ENCODE measurements around the gene CMTM7.
A peak's percentile ranks its signal among the peaks of the same experiment; 100 is the strongest.
"Not testable (repeated sequence)": the region's sequence is repeated elsewhere in the genome, so short reads cannot be mapped to it uniquely, and the experiment has no call there.

The CMTM7 gene

GRCh38 chr3:32459450-32459849 lies 67.8 kb downstream of the CMTM7 start:
- DNase-seq (ENCODE audit: low read depth in 2 of 2), result no peak

DNA sequence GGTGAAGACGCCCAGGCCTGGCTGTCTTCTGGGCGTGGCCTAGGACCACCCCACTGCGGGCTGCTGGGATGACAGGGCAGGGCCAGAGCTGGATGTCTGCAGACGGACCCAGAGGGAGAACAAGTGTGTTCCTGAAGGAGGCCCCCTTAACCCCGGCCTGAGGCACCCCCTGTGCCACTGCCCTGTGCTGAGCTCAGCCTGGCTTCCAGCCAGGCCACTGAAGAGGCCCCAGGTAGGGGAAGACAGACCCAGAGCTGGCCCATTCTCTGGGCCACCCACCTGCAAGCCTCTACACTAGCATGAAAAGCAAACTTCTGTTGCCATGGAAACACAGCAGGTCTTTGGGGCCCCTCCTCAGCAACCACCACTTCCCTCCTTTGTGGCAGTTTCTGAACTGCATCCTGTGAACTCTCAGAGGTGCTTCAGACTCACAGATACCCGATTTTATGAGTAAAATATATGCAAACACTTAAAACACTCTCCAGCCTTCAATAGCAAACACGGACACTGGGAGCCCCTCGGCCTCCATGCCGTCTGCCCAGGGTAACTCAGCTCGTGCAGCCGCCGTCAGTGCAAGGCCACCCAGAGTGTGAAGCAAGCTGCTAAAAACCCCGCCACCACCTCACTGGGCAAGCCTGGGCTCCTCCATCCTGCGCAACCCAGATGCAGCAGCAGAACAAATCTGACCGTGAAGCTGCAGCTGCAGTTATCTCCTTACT lies 68.5 kb downstream of the CMTM7 start:
- peak in 1 of 2 donors; percentile 28 for DNase-seq (ENCODE audit: low read depth in 2 of 2)

DNA sequence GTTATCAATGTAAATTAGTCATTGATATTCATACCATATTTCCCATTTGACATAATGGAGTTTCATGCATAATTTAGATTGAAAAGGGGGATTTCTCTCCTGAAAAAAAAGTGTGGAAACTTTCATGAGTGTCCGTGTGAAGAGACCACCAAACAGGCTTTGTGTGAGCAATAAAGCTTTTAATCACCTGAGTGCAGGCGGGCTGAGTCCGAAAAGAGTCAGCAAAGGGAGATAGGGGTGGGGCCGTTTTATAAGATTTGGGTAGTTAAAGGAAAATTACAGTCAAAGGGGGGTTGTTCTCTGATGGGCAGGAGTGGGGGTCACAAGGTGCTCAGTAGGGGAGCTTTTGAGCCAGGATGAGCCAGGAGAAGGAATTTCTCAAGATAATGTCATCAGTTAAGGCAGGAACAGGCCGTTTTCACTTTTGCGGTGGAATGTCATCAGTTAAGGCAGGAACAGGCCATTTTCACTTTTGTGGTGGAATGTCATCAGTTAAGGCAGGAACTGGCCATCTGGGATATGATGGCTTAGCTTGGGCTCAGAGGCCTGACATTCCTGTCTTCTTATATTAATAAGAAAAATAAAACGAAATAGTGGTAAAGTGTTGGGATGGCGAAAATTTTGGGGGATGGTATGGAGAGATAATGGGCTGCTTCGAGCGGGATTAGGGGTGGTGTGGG lies 69.3 kb downstream of the CMTM7 start:
- not testable (repeated sequence) for DNase-seq (ENCODE audit: low read depth in 2 of 2)

GRCh38 chr3:32462191-32462986 lies 70.7 kb downstream of the CMTM7 start:
- not testable (repeated sequence) for DNase-seq (ENCODE audit: low read depth in 2 of 2)

- not testable (repeated sequence) for DNase-seq (ENCODE audit: low read depth in 2 of 2)
These were observed 71.8 kb downstream of the CMTM7 start for GRCh38 chr3:32463415-32463814.

- not testable (repeated sequence) for DNase-seq (ENCODE audit: low read depth in 2 of 2)
These were observed 73.1 kb downstream of the CMTM7 start for GRCh38 chr3:32464726-32465125.

GRCh38 chr3:32466808-32467207 lies 75.2 kb downstream of the CMTM7 start:
- DNase-seq (ENCODE audit: low read depth in 2 of 2), result not testable (repeated sequence)

DNA sequence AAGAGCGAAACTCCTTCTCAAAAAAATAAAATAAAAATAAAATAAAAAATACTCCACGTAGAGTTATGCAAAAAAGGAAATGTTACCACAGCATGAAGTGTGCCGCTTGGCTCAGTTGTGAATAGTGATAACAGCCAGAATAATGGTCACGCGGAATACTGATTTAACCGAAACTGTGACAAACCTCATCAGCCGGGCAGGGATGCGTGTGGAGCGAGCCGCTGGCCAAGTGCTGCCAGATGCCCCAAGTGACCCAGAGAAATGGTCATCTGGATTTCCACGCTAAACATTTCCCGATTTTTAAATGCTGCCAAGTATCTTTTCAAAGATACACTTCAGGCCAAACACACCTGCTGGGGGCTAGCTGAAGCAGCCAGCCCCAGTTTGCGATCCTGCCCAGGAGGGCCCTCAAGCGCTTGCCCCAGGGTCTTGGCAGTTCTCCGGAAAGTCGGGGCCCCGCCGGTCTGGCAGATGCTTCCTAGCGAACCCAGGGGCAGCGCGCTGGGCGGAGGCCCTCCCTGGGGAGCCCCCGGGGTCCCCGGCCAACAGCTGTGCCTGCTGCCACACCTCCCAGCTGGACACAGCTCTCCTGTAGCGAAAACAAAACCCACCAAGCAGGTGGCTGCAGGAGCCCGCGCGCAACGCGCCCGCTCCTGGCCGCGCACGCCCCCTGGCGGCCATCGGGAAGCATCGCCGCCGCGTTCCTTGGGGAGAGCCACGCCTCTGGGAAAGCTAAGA lies 75.8 kb downstream of the CMTM7 start:
- DNase-seq (ENCODE audit: low read depth in 2 of 2), result peak; percentile 63 to 74

DNA sequence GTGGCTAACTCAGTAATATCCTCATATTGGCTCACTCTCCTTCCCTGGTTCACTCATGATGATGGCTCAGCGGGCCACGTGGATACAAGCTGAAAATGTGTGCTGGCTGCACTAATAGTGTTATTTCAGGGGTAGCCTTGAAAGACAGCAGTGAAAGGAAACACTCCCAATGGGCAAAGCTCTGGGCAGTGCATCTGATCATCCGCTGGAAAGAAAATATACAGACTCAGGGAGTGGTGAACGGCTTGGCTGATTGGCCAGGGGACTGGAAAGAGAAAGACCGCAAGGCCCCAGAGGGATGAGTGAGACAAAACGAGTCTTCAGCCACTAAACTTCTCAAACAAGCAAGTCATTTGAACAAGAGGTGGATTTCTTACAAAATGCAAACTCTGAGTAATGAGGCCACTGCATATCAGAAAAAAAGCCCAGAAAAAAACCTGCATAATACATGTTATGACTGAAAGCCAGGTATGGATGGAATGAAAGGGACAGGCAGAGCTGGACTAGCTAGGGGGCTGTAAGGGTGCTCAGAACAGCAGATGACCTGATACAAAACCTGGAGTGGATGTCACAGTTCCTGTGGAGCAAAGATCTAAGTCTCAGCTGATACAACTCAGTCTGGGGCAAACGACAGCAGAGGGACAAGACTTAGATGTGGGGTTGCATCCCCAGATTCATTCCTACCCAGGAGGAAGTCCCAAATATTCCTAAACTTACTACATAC lies 77.7 kb downstream of the CMTM7 start:
- no peak for DNase-seq (ENCODE audit: low read depth in 2 of 2)

GRCh38 chr3:32470362-32470761 lies 78.7 kb downstream of the CMTM7 start:
- no peak for DNase-seq (ENCODE audit: low read depth in 2 of 2)

DNA sequence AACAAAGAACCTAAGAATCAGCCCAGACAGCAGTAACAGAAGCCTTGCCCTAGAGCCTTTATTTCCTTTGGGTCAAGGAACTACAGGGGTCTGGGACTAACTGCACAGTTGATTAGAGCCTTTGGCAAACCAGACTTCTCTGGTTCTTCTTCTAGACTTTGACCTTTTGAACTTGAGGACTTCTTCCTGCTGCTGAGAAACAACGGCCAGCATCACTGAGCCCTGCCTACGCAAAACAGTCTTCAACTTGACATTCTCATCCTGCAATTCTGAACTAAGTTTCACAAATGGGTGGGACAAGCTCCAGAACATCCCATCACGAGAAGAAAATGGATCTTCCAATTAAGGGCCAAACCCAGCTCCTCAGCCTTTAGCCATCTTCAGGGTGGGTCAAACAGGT lies 79.6 kb downstream of the CMTM7 start:
- no peak for DNase-seq (ENCODE audit: low read depth in 2 of 2)

DNA sequence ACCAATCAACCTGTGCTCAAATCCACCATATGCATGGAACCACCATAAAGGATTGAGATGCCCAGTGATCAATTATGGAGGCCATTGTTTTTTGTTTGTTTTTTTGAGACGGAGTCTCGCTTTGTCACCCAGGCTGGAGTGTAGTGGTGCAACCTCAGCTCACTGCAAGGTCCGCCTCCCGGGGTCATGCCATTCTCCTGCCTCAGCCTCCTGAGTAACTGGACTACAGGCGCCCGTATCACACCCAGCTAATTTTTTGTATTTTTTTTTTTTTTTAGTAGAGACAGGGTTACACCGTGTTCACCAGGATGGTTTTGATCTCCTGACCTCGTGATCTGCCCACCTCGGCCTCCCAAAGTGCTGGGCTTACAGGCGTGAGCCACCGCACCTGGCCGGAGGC lies 80.5 kb downstream of the CMTM7 start:
- DNase-seq (ENCODE audit: low read depth in 2 of 2), result not testable (repeated sequence)

- DNase-seq (ENCODE audit: low read depth in 2 of 2), result no peak
These were observed 82.5 kb downstream of the CMTM7 start for GRCh38 chr3:32474201-32474600.

- no peak for DNase-seq (ENCODE audit: low read depth in 2 of 2)
These were observed 89.0 kb downstream of the CMTM7 start for GRCh38 chr3:32480604-32481003.

- no peak for DNase-seq (ENCODE audit: low read depth in 2 of 2)
These were observed 90.4 kb downstream of the CMTM7 start for GRCh38 chr3:32481791-32482631.

- DNase-seq (ENCODE audit: low read depth in 2 of 2), result no peak
These were observed 91.0 kb downstream of the CMTM7 start for GRCh38 chr3:32482693-32483092.

- no peak for DNase-seq (ENCODE audit: low read depth in 2 of 2)
These were observed 92.1 kb downstream of the CMTM7 start for GRCh38 chr3:32483772-32484171.

- DNase-seq (ENCODE audit: low read depth in 2 of 2), result no peak
These were observed 92.8 kb downstream of the CMTM7 start for GRCh38 chr3:32484436-32484835.

GRCh38 chr3:32487781-32488473 lies 96.3 kb downstream of the CMTM7 start:
- no peak for DNase-seq (ENCODE audit: low read depth in 2 of 2)
